Naive thymus-derived CD8-positive, alpha-beta T cell (primary cell): ENCODE measurements around the gene BCAS1. TPM values are rescaled to one million over a fixed set of nuclear protein-coding genes. Genes with fewer than 3 reads are reported as not detected.
A peak's percentile ranks its signal among the peaks of the same experiment; 100 is the strongest.

ENCODE experiments used
- ATAC-seq, 2 donors: fragments of 150-1000 bp; cut with Tn5 transposase in 1 of 2; sonication (Bioruptor Pico), chemical (Tn5 transposase) in 1 of 2; 1 replicate in 1 of 2; 2 replicates in 1 of 2; pipeline ENCODE4 v1.10.0; 2021; ENCODE audit warnings: mild to moderate bottlenecking in 2 of 2, moderate library complexity in 2 of 2
- POLR2A ChIA-PET: fragments of 350-600 bp; sonication (Branson Sonifier 250); formaldehyde crosslinking; loops from one replicate; lab custom pipeline; 2021; ENCODE audit warnings: antibody characterized with exemption; lab: Charles Lee
- DNase-seq, 10 donors: peaks; one replicate each; pipeline versions ENCODE4 v3.0.0 to v3.0.0-alpha.2; 2020 to 2022
- H3K27ac Mint-ChIP-seq, 10 donors: one replicate each; pipeline ENCODE4 v1.8.0; 2020 to 2022; ENCODE audit warnings: mild to moderate bottlenecking in 10 of 10, mixed read lengths in 10 of 10, moderate library complexity in 4 of 10, inconsistent platforms in 1 of 10
- H3K27me3 Mint-ChIP-seq, 5 donors: one replicate each; pipeline ENCODE4 v1.8.0; 2021 to 2022; ENCODE audit warnings: mixed read lengths in 5 of 5
- H3K36me3 Mint-ChIP-seq, 3 donors: one replicate each; pipeline ENCODE4 v1.8.0; 2020 to 2022; ENCODE audit warnings: mixed read lengths in 3 of 3, mild to moderate bottlenecking in 2 of 3, inconsistent platforms in 1 of 3
- H3K4me1 Mint-ChIP-seq, 4 donors: one replicate each; pipeline ENCODE4 v1.8.0; 2021 to 2022; ENCODE audit warnings: mixed read lengths in 4 of 4
- H3K4me3 Mint-ChIP-seq, 10 donors: one replicate each; pipeline ENCODE4 v1.8.0; 2020 to 2022; ENCODE audit warnings: mild to moderate bottlenecking in 10 of 10, mixed read lengths in 10 of 10, moderate library complexity in 6 of 10, inconsistent platforms in 1 of 10
- H3K9me3 Mint-ChIP-seq, 9 donors: one replicate each; pipeline ENCODE4 v1.8.0; 2020 to 2022; ENCODE audit warnings: mixed read lengths in 9 of 9, mild to moderate bottlenecking in 3 of 9, inconsistent platforms in 1 of 9, moderate library complexity in 1 of 9
- polyA plus RNA-seq, 3 donors: library from polyadenylated mRNA; unstranded; fragments of 300-500 nt; fragmentation: Illumina TruSeq; gene quantifications; one replicate each; pipeline ENCODE4 v1.2.3, GENCODE V29; 2021
- total RNA-seq, 8 experiments: library from RNA in 2 of 8; stranded (reverse) in 2 of 8; gene quantifications; one replicate each; pipeline ENCODE4 v1.2.3 and lab custom pipeline; 2021 to 2026

The BCAS1 gene
- total and polyA plus RNA-seq, 5 experiments from 2014 or later: not detected

- Mint-ChIP-seq H3K36me3 (no peaks in the 10 kb centered on the region), H3K4me1 (peaks cover 17 to 54% (median 43%) of the 10 kb centered on the region in 4 donors), H3K9me3 (no peaks in the 10 kb centered on the region), H3K27ac (no peak overlapping the region), H3K4me3 (no peak overlapping the region), H3K27me3 (no peaks in the 10 kb centered on the region)
- ATAC-seq: no peak
- POLR2A ChIA-PET: interaction anchor here (0.6 to 0.7 kb wide), 2 partner anchors 9 to 10 kb away, joined by 3 read pairs; no protein-coding TSS in a partner anchor
- DNase-seq: no peak
Observed at GRCh38 chr20:53904261-53904660, 166.1 kb downstream of the BCAS1 start.

- Mint-ChIP-seq H3K27ac (peak overlapping the region in 5 of 10 donors; percentile 42 to 74 (median 60)), H3K27me3 (no peaks in the 10 kb centered on the region), H3K4me1 (peaks cover 21 to 60% (median 47%) of the 10 kb centered on the region in 4 donors), H3K36me3 (no peaks in the 10 kb centered on the region), H3K4me3 (peak overlapping the region in 1 of 10 donors; percentile 22), H3K9me3 (no peaks in the 10 kb centered on the region)
- POLR2A ChIA-PET: interaction anchor here (1.2 kb wide), 1 partner anchor 197 kb away, joined by 3 read pairs; no protein-coding TSS in a partner anchor
- no peak for DNase-seq
- ATAC-seq: no peak
Observed at GRCh38 chr20:53903652-53903987, 166.8 kb downstream of the BCAS1 start.

DNA sequence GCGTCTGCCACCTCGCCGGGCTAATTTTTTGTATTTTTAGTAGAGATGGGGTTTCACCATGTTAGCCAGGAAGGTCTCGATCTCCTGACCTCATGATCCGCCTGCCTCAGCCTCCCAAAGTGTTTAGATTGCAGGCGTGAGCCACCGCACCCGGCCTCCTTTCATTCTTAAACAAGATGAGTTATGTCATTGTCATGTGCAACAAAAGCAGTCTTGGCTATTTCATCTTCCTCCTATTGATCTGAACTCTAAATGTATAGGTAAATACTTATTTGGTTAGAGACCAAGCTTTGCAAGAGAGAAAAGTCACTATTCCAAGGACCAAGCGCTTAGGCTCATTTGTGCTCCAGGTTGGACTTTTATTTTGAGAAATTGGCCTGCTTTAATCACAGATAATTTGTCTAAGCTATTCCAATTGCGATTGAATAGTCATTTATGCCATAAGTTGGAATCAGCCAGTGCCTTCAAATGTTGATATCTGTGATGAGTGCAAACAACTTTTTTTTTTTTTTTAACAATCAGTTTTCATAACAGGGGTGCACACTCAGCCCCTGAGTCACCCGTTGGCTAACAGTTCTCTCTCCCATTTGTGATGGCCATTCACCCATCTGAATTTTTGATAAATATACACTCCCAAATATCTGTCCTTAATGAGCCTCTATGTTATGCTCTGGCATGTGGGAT is 167.3 kb downstream of the BCAS1 start:
- POLR2A ChIA-PET: interaction anchor here (0.7 to 1.2 kb wide), 4 partner anchors 17 to 1062 kb away, joined by 3 to 4 read pairs (median 4); no protein-coding TSS in a partner anchor
- ATAC-seq (no peak), DNase-seq (no peak)
- H3K9me3 Mint-ChIP-seq: no peaks in the 10 kb centered on the region
- H3K36me3 Mint-ChIP-seq: no peaks in the 10 kb centered on the region
- no peaks in the 10 kb centered on the region for H3K27me3 Mint-ChIP-seq
- peak overlapping the region in 1 of 10 donors; percentile 22 for H3K4me3 Mint-ChIP-seq
- H3K4me1 Mint-ChIP-seq: peaks cover 22 to 63% (median 50%) of the 10 kb centered on the region in 4 donors
- H3K27ac Mint-ChIP-seq: peak overlapping the region in 5 of 10 donors; percentile 42 to 74 (median 60)

DNA sequence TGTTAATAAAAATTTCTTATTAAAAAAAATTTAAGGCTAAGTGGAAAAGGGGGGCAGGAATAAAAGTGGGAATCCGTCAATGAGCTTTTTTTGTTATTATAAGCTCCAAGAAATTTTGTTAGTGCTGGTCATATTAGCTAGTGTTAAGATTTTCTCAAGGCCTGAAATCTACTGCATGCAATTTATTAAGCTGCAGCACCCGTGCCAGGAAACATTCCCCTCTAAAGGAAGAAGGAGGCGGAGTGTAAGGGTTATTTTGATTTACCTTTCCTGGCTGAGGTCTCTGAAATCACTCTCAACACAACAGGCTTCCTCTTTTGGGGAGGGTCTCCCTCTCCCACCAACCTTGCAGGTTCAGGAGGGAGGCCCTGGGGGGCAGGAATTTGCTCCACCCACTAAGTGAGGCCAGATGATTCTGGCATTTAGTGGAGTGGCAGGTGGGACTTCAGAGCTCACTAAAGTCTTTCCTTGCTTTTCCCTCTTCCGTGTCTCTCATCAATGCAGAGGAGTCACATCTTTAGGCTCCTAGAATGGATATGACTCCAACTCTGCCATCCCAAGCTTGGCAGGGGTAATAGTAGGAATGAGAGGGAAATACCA is 168.8 kb downstream of the BCAS1 start:
- no peaks in the 10 kb centered on the region for H3K36me3 Mint-ChIP-seq
- no peak overlapping the region for H3K4me3 Mint-ChIP-seq
- peaks cover 22 to 60% (median 50%) of the 10 kb centered on the region in 4 donors for H3K4me1 Mint-ChIP-seq
- H3K9me3 Mint-ChIP-seq: no peaks in the 10 kb centered on the region
- POLR2A ChIA-PET: interaction anchor here (0.6 to 4.2 kb wide), 6 partner anchors 10 to 304 kb away, joined by 3 to 30 read pairs (median 4); no protein-coding TSS in a partner anchor
- ATAC-seq: no peak
- H3K27ac Mint-ChIP-seq: peak overlapping the region in 1 of 10 donors; percentile 35
- DNase-seq: no peak
- no peaks in the 10 kb centered on the region for H3K27me3 Mint-ChIP-seq

DNA sequence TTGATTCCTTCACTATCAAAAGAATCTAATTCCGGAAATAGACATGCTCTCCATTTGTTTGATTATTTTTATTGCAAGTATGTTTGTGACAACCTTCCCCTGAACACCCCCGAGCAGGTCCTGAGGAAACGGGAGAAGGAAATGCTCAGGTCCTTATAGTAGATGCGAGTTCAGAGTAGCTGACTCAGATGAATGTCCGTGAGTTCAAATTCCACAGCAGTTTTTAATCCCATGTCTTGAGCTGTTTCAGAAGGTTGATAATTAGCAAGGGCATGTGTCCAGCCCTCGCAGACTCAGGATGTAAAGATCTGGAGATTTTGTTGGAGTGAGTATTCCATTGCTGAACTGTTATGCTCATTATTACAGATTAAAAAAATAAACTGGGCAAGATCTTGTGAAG is 169.3 kb downstream of the BCAS1 start:
- no peak for DNase-seq
- H3K27ac Mint-ChIP-seq: peak overlapping the region in 7 of 10 donors; percentile 9 to 77 (median 40)
- H3K27me3 Mint-ChIP-seq: no peaks in the 10 kb centered on the region

DNA sequence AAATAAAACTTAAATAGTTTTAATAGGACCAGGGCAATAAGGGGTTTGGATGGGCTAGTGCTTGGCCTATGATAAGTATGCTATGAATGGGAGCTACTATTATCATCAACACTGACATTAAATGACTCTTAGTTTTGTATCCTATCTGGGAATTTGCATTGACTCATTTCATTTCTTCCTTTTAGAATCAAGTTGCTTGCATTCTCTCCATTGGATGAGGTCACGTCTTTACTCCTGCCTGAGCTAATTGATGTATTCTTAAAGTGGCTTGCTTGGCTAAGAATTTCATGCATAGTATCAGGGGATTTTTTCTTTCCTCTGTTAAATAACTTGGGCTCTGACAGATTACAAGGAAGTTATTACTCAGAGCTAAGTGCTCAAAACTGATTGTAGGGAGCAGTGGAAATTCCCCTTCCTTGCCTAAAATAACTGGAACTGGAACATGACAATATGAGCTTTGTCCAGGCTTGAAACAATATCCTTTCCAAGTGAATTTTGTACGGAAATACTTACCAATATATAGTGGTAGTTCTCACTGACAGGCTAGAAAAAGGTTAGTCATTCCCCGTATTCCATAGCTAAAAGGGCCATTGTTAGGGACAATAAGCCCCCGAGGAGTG is 169.9 kb downstream of the BCAS1 start:
- H3K27me3 Mint-ChIP-seq: no peaks in the 10 kb centered on the region
- no peaks in the 10 kb centered on the region for H3K36me3 Mint-ChIP-seq
- H3K9me3 Mint-ChIP-seq: no peaks in the 10 kb centered on the region
- H3K4me1 Mint-ChIP-seq: peaks cover 20 to 55% (median 47%) of the 10 kb centered on the region in 4 donors
- DNase-seq (no peak), ATAC-seq (no peak)
- POLR2A ChIA-PET: interaction anchor here (0.6 to 4.2 kb wide), 11 partner anchors 8 to 203 kb away, joined by 3 to 30 read pairs (median 4); no protein-coding TSS in a partner anchor
- peak overlapping the region in 4 of 10 donors; percentile 24 to 77 (median 31) for H3K27ac Mint-ChIP-seq
- no peak overlapping the region for H3K4me3 Mint-ChIP-seq

More for the DNA sequence above, 169.3 kb downstream of the BCAS1 start:
- Mint-ChIP-seq H3K9me3 (no peaks in the 10 kb centered on the region), H3K4me1 (peaks cover 20 to 55% (median 47%) of the 10 kb centered on the region in 4 donors), H3K36me3 (no peaks in the 10 kb centered on the region), H3K4me3 (no peak overlapping the region)
- POLR2A ChIA-PET: interaction anchor here (0.6 to 4.2 kb wide), 9 partner anchors 9 to 203 kb away, joined by 3 to 30 read pairs (median 4); no protein-coding TSS in a partner anchor
- ATAC-seq: no peak

GRCh38 chr20:53899351-53900167 is 170.8 kb downstream of the BCAS1 start:
- ATAC-seq (peak; percentile 98 to 100), DNase-seq (peak; percentile 20 to 83 (median 63))
- H3K36me3 Mint-ChIP-seq: no peaks in the 10 kb centered on the region
- no peaks in the 10 kb centered on the region for H3K27me3 Mint-ChIP-seq
- POLR2A ChIA-PET: interaction anchor here (0.5 to 4.2 kb wide), 13 partner anchors 9 to 305 kb away, joined by 3 to 30 read pairs (median 4); partner anchors contain the start of gene ZNF217
- H3K4me1 Mint-ChIP-seq: peaks cover 20 to 62% (median 53%) of the 10 kb centered on the region in 4 donors
- H3K27ac Mint-ChIP-seq: peak overlapping the region in 9 of 10 donors; percentile 73 to 95 (median 90)
- H3K4me3 Mint-ChIP-seq: peak overlapping the region in 9 of 10 donors; percentile 24 to 68 (median 49)
- H3K9me3 Mint-ChIP-seq: no peaks in the 10 kb centered on the region

DNA sequence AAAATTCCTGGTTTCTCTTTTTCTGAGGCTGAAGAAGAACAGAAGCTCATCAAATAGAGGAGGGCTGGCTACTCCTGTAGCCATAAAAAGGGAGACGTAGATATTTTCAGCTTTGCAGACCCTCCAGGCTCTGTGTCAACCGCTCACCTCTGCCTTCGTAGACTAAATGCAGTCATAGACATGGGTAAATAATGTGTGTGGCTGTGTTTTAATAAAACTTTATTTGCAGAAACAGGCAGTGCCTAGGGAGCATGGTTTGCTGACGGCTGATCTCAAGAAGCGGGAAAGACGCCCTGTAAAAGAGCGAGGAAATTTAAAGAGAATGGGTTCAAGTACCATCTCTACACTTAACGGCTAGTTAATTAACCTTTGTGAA is 171.8 kb downstream of the BCAS1 start:
- Mint-ChIP-seq H3K4me3 (peak overlapping the region in 2 of 10 donors; percentile 36 to 49), H3K27ac (peak overlapping the region in 8 of 10 donors; percentile 74 to 95 (median 90)), H3K4me1 (peaks cover 18 to 60% (median 55%) of the 10 kb centered on the region in 4 donors), H3K27me3 (no peaks in the 10 kb centered on the region), H3K9me3 (no peaks in the 10 kb centered on the region), H3K36me3 (no peaks in the 10 kb centered on the region)
- POLR2A ChIA-PET: interaction anchor here (0.6 to 4.2 kb wide), 9 partner anchors 10 to 302 kb away, joined by 3 to 30 read pairs (median 6); no protein-coding TSS in a partner anchor
- DNase-seq (no peak), ATAC-seq (no peak)

DNA sequence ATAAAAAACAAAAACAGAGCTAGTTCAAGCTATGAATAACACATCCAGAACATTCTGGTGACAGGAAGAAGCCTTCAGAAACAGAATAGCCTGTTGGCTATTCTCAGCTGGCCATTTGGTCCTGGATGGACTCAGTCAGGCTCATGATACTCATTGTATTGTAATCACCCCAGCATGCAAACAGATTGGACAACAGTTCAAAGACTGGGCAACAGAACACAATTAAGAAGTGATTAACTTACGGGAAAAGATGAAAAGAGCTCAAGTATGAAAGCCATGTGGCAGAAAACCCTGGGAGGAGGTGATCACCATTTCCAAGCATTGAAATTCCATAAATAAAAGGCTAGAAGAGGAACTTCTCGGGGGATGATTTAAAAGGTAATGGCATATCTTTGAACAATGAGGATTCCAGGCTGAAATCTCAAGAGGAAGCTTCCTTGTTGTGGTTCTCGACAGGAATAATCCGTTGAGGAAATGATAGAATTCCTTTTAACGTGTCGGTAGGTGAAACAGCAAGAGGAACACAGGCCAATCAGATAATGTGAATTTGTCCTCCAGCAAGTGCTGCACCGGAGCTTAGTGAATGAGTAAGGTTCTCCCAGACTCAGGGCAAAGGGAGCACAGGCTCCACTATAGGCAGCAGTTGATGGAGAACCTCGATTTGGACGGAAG is 172.4 kb downstream of the BCAS1 start:
- DNase-seq: no peak
- Mint-ChIP-seq H3K9me3 (no peaks in the 10 kb centered on the region), H3K4me3 (peak overlapping the region in 1 of 10 donors; percentile 49), H3K4me1 (peaks cover 20 to 60% (median 55%) of the 10 kb centered on the region in 4 donors), H3K27ac (peak overlapping the region in 9 of 10 donors; percentile 40 to 93 (median 77)), H3K27me3 (no peaks in the 10 kb centered on the region), H3K36me3 (no peaks in the 10 kb centered on the region)
- POLR2A ChIA-PET: interaction anchor here (0.9 to 4.2 kb wide), 6 partner anchors 13 to 301 kb away, joined by 3 to 30 read pairs (median 3); no protein-coding TSS in a partner anchor
- no peak for ATAC-seq

DNA sequence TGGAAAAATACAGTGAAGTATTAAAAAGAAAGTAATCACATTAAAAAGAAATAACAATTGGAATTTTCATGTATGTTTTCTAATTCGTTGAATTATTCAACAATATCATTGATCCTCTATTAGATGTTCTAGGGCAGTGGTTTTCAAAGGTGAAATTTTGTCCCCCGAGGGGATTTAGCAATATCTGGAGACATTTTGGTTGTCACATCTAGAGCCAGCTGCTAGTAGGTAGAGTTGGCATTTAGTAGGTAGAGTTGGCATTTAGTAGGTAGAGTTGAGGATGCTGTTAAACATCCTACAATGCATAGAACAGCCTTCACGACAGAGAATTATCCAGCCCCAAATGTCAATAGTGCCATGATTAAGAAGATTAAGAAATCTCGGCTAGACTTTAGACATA is 173.7 kb downstream of the BCAS1 start:
- peaks cover 24 to 68% (median 63%) of the 10 kb centered on the region in 4 donors for H3K4me1 Mint-ChIP-seq
- H3K4me3 Mint-ChIP-seq: no peak overlapping the region
- ATAC-seq (no peak), DNase-seq (no peak)
- H3K27ac Mint-ChIP-seq: peak overlapping the region in 1 of 10 donors; percentile 24
- H3K36me3 Mint-ChIP-seq: no peaks in the 10 kb centered on the region
- no peaks in the 10 kb centered on the region for H3K9me3 Mint-ChIP-seq
- POLR2A ChIA-PET: interaction anchor here (1.3 to 1.7 kb wide), 2 partner anchors 12 to 38 kb away, joined by 3 to 8 read pairs; no protein-coding TSS in a partner anchor
- H3K27me3 Mint-ChIP-seq: no peaks in the 10 kb centered on the region

DNA sequence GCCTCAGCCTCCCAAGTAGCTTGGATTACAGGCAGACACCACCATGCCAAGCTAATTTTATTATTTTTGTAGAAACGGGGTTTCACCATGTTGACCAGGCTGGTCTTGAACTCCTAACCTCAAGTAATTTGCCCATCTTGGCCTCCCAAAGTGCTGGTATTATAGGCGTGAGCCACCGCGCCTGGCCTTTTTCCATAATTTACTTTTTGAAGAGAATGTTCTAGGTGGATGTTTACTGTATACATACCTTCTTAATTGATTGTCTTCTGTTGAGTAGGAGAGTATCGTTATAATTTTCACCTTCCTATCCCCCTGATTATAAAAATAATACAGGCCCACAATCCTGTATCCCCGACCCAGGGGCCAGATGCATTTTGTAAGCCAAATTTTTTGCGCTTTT is 174.4 kb downstream of the BCAS1 start:
- Mint-ChIP-seq H3K36me3 (no peaks in the 10 kb centered on the region), H3K4me1 (peaks cover 23 to 69% (median 64%) of the 10 kb centered on the region in 4 donors), H3K27ac (peak overlapping the region in 1 of 10 donors; percentile 24), H3K9me3 (no peaks in the 10 kb centered on the region), H3K27me3 (no peaks in the 10 kb centered on the region), H3K4me3 (no peak overlapping the region)
- ATAC-seq (no peak), DNase-seq (no peak)
- POLR2A ChIA-PET: no interaction called here
